NAMALWA (cell line): ENCODE measurements around the gene ACOX3.

Experiments used
- DNase-seq: peaks from one replicate; pipeline ENCODE4 v3.0.0-alpha.2; 2015; ENCODE audit warnings: low spot score

The ACOX3 gene

DNA sequence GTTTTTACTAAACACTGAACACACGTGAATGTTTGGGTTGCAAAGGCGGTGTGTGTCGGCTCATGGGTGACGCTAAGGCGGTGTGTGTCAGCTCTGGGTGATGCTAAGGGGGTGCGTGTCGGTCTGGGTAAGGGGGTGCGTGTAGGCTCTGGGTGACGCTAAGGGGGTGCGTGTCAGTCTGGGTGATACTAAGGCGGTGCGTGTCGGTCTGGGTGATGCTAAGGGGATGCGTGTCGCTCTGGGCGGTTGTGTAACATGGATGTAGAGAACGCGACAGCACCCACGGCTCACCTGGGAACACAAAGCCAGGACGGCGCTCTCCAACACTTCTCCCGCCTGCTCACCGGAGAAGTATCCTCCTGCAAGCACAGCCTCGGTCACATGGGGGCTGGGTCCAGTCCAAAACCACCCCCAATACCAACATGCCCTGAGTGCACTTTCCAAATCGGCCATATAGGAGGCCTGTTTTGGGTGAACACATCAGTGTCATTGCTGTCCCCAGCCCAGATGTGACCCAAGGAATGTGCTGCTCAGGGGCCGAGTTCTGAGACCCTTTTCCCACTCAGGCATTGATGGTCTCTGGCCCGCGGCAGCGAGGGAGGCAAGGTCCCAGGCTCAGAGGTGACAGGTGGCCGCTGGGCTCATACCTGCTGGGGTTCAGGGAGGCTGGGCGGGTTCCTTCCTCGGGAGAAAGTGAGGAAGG is 67.1 kb downstream of the ACOX3 start:
- DNase-seq, result no peak

DNA sequence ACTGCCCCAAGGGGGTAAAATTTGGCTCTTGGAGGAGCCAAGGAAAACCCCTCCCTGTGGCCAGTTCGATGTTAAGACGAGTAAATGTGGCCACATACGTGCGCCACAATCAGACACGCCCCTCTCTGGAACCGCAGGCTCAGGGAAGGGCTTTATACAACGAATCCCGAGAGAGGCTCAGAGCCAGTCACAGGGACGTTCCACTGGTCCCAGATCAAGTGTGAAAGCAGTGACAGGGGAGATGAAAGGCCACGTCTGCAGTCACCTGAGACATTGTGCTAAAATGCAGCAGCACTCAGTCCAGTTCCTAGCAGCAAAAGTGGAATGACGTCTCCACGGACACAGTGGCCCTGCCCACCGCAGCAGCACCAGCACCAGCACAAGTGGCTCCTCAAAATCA is 68.0 kb downstream of the ACOX3 start:
- DNase-seq, result no peak

DNA sequence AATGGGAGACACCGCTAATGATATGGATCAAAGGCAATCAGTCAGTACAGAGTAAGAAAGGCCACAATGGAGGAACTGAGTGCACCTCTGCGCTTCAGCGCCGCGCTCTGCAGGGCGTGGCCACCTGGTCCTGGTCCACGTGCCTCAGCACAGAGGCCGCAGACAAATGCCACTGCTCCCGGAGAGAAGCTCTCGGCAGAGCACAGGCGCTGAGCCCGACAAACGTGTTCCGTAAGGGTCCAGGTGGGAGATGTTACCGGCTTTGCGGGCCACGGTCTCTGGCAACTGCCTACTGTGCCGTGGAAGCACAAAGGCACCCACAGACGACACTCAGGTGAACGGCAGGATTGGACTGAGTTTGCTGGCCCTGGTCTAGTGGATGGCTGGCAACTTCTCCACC is 68.9 kb downstream of the ACOX3 start:
- no peak for DNase-seq

DNA sequence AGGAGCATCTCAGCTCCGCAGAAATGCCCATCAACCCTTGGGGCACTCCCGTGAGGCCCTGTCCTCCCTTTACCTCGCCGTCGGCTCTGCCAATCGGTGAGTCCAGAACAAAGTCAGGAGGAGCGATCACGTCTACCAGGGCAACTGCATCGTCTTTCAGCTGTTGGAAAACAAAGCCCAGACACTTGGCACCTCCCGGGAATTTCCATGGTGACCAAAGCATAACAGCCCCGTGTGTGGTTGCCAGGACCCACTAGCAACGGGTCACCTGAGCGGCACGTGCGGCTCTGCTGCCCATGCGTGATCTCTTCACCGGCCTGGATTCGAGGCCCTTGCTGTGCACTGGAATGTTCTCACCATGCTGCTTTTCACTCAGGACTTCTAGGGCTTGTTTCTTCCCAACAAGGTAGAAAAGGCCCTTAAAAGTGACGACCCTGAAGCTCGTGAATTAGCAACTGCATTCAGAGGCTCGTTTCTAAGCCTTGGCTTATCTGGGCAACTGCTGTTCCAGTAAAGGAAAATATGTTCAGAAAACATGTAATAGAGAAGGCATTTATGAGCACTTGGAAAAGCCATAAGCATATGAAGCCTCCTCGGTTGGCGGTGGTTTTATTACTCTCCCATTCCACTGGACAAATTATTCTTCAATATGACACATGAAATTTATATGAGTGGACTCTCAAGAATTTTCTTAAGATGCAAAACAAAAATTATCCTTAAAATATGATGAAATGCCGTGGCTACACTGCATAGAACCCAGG is 69.5 kb downstream of the ACOX3 start:
- no peak for DNase-seq

DNA sequence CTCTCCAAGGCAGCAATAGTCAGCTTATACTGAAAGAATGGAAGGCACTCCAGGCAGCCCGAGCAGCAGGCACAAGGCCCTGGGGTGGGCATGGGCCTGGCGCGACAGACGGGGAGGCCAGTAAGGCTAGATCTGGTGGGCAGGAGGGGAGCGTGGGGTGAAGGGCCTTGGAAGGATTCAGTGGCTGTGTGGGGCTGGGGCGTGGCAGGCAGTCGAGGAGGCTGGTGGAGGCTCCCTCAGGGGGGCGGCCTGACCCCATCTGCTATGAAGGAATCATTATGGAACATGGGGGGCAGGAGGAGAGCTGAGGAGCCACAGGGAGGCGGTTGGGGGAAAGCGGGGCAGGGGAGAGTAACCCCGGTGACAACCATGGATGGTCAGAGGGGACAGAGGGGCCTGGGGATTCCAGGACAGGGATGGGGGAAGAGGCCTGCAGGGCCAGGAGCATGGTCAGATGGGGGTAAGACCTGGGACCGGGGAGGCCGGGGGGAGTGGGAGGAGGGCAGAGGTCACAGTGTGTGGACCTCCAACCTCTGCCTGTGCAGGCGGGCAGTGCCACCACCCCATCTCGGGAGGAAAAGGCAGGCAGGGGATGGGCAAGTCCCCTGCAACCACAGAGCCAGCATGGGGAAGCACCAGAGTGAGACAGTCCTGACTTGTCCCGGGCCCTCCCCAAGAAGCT is 70.3 kb downstream of the ACOX3 start:
- no peak for DNase-seq

DNA sequence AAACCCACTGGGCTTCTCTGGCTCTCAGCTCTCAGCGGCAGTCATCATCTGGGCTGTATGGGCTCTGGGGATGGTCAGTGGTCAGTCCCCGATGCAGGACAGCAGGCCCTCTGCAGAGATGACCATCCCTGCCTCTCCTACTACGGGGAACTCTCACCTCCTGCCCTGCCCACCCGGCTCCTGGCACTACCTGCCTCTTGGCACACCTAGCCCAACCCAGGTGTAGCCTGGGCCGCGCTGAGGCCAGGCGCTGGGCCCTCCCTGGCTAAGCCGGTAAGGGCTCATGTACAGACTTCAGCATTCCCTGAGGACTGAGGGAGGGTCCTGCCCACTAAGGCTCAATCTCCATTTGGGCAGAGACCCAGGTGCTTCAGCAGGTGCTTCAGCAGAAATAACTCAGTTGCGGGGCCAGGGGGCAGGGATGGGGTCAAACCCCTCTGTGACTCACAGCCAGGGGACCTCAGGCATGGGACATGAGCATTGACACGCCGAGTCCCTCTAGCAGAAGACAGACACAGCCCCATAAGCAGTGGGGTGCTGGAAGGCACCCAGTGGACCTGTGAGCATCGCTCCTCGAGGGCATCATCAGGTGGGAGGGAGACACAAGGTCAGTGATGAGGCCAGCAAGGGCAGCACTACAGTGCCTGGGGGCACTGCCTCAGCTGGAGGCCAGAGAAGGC is 71.0 kb downstream of the ACOX3 start:
- DNase-seq, result no peak

DNA sequence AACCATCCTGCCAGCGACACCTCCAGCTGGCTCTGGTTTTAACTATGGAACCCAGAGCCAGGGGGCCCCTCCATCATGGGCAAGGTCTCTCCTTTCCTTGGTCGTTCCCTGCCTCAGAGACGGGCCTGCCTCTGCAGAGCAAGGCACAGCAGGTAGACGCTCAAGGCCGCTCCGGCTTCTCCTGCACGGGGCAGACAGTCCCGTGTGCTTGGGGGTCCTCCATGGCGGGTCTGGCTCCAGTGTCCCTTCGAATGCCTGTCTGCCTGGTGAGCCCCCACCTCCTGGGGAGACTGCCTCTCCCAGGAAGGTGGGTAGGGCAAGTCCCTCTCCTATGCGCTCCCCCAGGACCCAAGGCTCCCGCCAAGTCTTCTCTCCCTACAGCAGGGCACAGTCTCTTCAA is 71.5 kb downstream of the ACOX3 start:
- DNase-seq, result no peak

DNA sequence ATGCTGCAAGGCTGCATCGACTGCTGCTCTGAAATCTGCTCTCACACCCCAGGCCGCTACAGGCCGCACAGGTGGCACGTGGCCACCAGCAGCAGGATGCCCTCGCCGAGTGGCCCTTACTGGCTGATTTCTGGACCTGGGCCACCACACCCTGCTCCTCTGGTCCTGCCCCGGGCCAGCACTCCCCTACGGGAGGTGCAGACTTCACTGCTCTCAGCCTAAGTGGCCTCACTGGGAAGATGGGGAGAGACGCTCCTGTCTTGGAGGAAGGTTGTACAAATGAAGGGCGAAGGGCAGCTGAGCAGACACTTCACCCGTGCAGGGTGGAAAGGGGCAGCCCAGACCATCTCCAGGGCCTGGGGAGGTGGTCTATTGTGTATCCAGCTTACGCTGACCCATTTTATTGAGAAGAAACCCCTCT is 72.5 kb downstream of the ACOX3 start:
- DNase-seq, result no peak

DNA sequence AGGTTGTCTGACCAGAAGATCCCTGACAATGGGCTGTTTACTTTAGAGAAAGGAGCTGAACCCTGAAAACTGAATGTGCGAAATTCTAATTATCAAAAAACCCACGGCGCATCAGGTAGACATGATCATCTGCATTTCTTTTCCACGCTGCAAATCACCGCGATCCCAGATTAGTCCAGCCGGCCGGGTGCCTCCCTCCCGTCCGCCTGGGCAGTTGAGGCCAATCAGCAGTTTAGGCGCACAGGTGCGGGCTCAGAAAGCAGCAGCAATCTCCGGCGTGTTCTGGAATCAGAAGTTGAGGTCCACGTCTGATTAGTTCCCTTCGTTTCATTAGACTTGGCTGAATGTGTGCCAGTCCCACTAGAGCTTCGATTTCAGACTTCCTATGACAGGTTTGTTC is 73.9 kb downstream of the ACOX3 start:
- no peak for DNase-seq

DNA sequence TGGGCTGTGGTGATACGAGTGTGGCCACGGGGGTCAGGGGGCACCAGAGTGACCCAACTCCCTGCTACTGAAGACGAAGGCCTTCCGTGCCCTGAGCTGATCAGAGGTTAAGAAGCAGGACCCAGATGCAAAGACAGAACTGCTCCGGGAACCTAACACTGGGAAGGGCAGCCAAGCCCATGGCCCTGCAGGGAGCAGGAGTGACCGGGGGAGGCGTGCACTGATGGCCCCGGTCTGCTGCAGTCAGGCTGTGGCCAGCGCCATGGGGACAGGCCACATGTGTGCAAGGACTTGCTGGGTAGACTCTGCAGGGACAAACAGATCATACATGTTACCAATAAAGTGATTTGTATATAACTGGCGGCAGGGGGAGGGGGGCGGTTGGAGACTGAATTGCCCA is 74.6 kb downstream of the ACOX3 start:
- no peak for DNase-seq

DNA sequence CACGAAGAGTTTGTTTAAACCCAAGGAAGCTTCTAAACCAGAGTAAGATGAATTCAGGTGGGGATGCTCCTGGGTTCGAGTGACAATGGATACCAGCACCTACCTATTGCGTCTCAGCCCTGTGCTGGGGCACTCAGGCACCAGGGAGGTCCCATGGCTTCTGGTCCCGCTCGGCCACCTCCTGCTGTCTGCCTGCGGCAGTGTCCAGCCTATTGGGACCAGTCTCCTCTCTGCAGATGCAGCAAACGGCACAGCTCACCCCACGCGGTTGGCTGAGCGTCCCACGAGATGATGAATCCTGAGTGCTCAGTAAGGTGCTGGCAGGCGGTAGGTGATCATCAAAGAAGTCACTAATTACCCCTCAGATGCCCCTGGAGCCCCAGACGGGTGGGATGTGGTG is 75.2 kb downstream of the ACOX3 start:
- no peak for DNase-seq

DNA sequence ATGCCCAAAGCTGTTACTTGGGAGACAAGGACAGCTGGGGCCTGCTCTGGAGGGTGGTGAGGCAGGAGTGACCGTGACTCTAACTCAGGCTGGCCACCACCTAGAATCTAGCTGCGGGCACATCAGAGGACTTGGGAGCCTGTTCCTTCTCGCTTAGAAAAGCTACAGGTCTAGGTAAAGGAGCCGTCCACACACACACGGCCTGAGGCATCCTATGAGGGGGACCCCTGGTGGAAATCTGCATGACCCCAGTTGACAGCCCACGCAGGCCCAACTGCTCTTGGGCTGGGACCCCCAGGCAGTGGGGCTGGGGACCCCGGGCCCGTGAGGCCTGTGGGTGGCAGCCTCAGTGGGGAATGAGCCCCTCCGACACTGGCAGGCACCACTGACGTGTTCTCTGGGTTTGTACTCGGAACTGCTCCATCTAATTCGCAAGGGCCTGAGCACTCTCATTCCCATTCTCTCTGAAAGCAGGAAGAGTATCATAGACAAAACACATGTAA is 75.6 kb downstream of the ACOX3 start:
- DNase-seq, result no peak

DNA sequence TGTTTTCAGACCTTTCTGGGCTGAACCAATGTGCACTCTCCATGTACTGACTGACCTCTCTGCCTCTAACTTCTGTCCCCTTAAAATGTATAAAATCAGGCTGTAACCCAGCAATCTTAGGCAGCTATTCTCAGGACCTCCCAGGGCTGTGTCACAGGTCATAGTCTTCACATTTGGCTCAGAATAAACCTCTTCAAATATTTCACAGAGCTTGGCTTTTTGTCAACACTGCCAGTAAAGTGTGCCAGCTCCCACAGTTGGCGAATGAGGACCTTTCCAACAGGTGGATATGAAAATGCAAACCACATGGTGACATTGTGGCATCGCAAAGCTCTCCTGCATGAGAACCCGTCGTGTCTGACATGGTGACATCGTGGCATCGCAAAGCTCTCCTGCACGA is 76.4 kb downstream of the ACOX3 start:
- DNase-seq, result no peak

DNA sequence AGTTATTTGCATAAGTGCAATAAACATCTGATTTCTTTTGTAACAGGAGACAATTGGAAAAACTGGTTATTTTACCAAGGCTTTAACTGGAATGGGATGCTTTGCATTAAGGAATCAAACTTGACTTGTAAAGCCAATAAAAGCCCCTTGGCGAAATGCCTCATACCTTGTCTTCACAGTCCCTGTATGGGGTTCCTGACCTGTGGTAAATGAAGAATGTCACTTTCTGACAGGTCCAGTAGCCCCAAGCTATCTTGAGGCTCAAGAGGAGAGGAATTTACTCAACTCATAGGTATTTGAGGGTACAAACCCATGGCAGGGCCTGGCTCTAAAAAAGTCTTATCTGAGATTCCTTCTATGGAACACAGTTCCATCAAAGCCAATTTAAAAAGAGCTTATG is 78.0 kb downstream of the ACOX3 start:
- no peak for DNase-seq

DNA sequence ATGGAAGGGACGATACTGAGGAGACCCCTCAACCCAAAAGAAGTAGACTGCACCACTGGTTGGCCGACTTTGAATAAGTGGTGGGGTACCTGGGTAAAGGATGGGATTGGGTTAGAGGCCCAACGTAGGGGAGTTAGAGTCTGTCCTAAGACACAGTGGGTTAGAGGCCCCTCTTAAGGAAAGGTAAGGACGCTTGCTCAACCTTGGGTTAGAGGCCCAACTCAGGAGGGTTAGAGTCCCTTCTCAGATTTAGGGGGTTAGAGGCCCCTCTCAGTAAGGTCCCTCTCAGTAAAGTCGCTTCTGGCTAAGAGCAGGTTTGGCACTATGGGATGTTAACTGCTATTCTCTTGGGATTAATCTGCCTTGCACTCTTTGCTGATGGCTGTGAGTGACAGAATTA is 81.3 kb downstream of the ACOX3 start:
- DNase-seq, result no peak

DNA sequence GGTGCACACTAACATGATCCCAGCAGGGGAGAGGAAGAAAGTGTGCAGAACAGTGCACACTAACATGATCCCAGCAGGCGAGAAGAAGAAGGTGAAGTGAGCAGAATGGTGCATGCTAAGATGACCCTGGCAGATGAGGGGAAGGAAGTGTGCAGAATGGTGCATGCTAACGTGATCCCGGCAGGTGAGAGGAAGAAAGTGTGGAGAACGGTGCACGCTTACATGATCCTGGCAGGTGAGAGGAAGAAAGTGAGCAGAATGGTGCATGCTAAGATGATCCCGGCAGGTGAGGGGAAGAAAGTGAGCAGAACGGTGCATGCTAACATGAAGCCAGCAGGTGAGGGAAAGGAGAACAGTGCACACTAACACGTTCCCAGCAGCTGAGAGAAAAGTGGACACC is 83.7 kb downstream of the ACOX3 start:
- DNase-seq, result no peak

DNA sequence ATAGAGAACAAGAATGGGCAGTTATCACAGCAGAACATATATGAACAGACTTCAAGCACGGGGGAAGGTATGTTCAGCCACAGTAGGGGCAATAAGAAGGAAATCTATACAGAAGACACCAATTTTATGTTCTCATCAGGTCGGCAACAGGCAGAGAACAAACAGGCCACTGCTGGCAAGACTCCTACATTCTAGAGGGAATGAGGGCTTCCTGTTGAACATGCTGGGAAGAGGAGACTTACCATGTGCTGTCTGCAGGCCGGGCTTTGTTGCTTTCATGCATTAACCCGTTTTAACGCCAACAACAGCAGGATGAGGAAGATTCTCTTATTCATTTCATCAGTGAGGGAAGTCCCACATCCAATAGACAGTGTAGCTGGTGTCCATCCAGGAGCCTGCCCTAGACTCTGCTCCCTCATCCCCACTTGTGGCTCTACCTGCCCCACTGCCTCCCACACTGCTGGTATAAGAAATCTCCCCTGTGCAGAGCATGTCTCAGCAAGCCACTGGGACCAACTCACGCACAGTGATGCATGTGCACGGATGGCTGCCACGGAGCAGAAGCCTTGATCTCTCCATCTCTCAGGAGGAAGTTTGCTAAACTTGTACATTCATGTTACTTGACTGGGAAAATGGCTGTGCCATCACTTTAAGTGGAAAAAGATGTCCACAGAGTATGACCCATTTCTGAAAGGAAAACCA is 84.5 kb downstream of the ACOX3 start:
- DNase-seq, result no peak

DNA sequence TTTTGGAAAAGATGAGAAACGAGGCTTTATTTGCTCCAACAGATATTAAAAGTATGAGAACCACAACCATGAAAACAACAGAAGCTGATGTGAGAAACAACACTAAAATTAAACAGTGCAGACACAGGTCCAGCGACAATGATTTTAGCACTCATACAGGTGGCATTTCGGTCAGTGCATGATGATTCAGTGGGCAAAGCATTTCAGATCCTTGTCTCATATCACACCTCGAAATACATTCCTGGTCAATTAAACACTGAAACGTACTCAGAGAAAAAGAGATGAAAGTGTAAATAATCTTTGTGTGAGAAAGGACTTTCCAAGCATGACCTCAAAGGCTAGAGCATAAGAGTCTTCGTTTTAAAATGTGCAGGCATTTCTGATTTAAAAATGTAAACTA is 85.2 kb downstream of the ACOX3 start:
- no peak for DNase-seq

DNA sequence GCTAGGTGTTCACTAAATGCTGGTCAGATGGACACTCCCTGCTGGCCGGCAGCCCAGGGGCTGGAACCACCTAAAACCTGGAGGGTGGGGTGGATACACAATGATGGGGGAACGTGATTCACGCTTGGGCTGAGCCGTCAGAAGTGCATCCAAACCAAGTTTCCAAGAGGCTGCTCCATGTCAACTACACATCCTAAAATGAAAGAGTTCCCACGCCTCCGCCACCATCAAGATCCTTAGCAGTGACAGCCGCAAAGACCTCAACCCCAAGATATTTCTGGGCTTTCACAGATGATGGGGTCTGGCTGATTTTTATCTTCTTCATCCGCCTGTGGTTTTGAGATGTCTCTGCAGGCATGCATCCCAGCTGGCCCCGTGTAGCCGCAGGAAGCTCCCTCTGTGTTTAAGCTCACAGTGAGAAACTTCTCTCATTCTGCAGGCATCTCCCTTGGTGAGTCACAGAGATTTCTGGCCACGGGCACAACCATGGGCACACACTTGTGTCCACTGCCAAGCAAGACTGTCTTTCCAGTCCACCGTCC is 86.5 kb downstream of the ACOX3 start:
- no peak for DNase-seq

DNA sequence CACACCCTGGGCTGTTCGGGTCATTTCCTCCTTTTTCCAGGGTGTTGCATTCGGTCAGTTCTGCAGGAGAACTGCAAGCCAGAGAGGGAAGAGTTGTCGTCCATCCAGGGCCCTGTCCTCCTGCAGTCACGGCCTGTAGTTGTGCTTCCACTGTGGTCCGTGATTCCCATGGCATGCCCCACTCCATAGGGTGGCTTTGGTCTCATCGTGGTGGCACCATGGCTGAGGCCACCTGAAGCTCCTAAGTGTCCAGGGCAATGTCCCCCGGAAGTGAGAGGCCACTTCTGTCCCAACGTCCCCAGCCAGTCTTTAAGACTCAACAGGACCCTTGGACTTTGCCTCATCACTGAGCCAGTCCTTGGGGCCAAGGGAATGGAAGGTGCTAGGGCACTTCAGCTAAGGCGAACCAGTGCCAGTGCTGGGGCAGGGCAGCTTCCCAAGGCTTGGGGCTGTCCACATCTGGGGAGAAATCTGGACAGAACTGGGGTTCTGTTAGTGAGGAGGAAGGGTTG is 87.3 kb downstream of the ACOX3 start:
- no peak for DNase-seq

DNA sequence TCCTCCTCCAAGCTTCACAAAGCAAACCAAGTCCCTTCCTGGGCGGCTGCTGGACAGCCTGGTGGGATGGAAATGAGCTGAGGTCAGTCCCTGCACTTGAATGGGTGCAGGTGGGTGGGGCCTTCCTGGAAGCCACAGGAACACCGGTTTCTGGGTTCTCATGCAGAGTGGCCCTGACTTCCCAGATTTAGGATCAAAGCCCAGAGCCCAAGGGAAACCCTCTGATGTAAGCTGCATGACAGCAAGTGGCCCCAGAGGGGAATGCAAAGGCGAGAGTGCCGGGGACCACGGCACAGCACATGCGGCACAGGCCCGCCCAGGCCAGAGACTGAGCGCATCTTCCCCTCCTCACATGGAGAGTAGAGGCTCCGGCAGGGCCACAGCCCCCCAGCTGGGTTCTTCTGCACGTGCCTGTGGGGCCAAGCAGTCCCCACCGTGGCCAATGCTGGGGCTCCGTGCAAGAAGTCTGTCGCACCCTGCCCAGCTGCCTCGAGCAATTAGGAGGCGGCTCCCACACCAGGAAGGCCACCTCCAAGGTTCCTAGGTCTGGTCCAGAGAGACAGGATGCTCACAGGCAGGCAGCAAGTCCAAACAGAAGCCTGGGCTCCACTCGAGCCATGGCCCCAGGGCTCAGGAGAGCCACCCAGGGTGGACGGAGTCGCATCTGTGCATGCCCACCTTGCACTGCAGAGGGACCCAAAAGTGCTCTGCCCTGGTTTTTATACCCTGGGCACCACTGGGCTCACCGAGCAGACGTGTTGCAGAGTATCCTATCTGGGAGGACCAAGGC is 88.0 kb downstream of the ACOX3 start:
- no peak for DNase-seq
